ENCODE measurements around the gene TCN2. TPM values are rescaled to one million over a fixed set of nuclear protein-coding genes. Genes with fewer than 3 reads are reported as not detected.

The TCN2 gene
- total RNA-seq, 1 donor from 2014 or later: 6.7 TPM

DNA sequence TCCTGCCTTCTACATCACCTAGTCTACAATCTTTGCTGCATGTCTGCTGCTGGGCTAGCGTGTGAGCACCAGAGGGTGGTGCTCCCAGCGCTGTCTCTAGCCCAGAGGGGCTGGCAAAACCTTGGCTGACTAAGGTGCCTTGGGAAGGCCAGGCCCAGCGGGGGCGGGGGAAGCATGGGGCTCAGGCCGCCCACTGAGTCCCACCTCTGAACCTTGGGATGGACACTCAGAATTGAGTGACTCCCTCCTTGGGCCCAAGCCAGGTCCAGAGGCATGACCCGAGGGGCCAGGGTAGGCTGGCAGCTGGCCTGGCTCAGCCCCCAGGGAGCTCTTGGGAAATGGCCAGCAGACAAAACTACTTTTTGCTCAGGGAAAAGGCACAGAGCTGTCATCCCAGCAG lies 24.9 kb upstream of the TCN2 start:
- Histone ChIP-seq H3K4me3 (ENCODE audit: low read depth, low read length) (no peak overlapping the region), H3K36me3 (ENCODE audit: control insufficient read depth, insufficient read depth, low read length) (peaks cover 11% of the 10 kb centered on the region), H3K27me3 (ENCODE audit: control insufficient read depth, insufficient read depth, low read length) (no peaks in the 10 kb centered on the region)
- TF ChIP-seq CTCF (IDR thresholded peaks at IDR 0.05; ENCODE audit: insufficient read depth, low read length, poor library complexity, severe bottlenecking): no peak
- DNase-seq (ENCODE audit: low read depth): no peak

- TF ChIP-seq CTCF (IDR thresholded peaks at IDR 0.05; ENCODE audit: insufficient read depth, low read length, poor library complexity, severe bottlenecking): no peak
Measured at GRCh38 chr22:30582788-30583545, 24.0 kb upstream of the TCN2 start.

GRCh38 chr22:30584441-30584840 lies 22.5 kb upstream of the TCN2 start:
- Histone ChIP-seq H3K27me3 (ENCODE audit: control insufficient read depth, insufficient read depth, low read length) (no peaks in the 10 kb centered on the region), H3K36me3 (ENCODE audit: control insufficient read depth, insufficient read depth, low read length) (peaks cover 13% of the 10 kb centered on the region), H3K4me3 (ENCODE audit: low read depth, low read length) (no peak overlapping the region)
- no peak for DNase-seq (ENCODE audit: low read depth)
- no peak for TF ChIP-seq CTCF (IDR thresholded peaks at IDR 0.05; ENCODE audit: insufficient read depth, low read length, poor library complexity, severe bottlenecking)

More at GRCh38 chr22:30582788-30583545, 24.0 kb upstream of the TCN2 start:
- Histone ChIP-seq H3K27me3 (ENCODE audit: control insufficient read depth, insufficient read depth, low read length) (no peaks in the 10 kb centered on the region), H3K4me3 (ENCODE audit: low read depth, low read length) (no peak overlapping the region), H3K36me3 (ENCODE audit: control insufficient read depth, insufficient read depth, low read length) (peaks cover 13% of the 10 kb centered on the region)
- no peak for DNase-seq (ENCODE audit: low read depth)

- no peak for DNase-seq (ENCODE audit: low read depth)
- H3K27me3 ChIP-seq (ENCODE audit: control insufficient read depth, insufficient read depth, low read length): no peaks in the 10 kb centered on the region
- no peak for TF ChIP-seq CTCF (IDR thresholded peaks at IDR 0.05; ENCODE audit: insufficient read depth, low read length, poor library complexity, severe bottlenecking)
- peaks cover 13% of the 10 kb centered on the region for H3K36me3 ChIP-seq (ENCODE audit: control insufficient read depth, insufficient read depth, low read length)
- H3K4me3 ChIP-seq (ENCODE audit: low read depth, low read length): no peak overlapping the region
Measured at GRCh38 chr22:30586414-30586813, 20.6 kb upstream of the TCN2 start.

DNA sequence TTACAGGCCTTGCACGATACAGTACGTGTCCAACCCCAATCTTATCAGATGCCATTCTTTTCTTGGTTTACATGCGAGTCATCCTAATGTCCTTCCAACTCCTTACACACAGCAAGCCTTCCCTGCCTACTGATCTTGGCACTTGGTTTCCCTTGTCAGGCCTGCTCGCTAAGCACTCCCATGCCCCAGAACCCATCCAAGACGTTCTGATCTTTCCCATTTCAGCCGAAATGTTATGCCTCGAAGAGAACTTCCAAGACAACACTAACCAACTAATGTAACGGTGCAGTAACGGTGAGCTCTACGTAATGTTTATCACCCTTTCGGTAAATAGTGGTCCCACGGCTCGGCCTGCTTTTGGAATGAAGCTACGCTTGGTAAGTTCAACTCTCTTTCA lies 15.8 kb upstream of the TCN2 start:
- H3K36me3 ChIP-seq (ENCODE audit: control insufficient read depth, insufficient read depth, low read length): peaks cover 3% of the 10 kb centered on the region

More for the DNA sequence above, 15.8 kb upstream of the TCN2 start:
- no peak for TF ChIP-seq CTCF (IDR thresholded peaks at IDR 0.05; ENCODE audit: insufficient read depth, low read length, poor library complexity, severe bottlenecking)
- H3K27me3 ChIP-seq (ENCODE audit: control insufficient read depth, insufficient read depth, low read length): no peaks in the 10 kb centered on the region
- H3K4me3 ChIP-seq (ENCODE audit: low read depth, low read length): peak overlapping the region; percentile 92
- DNase-seq (ENCODE audit: low read depth): no peak
